Transverse colon (tissue), 4 donors: ENCODE results near the gene PRSS57.

Source experiments
- EP300 ChIP-seq: sonication (generic); formaldehyde crosslinking; IDR thresholded peaks from one replicate; pipeline ENCODE4 v1.6.1; 2017; ENCODE audit warnings: antibody characterized with exemption, low read depth
- POLR2A ChIP-seq: fragments of 450-650 bp; IDR thresholded peaks from one replicate; pipeline ENCODE4 v1.6.1; 2016; ENCODE audit warnings: antibody characterized with exemption, mild to moderate bottlenecking, moderate library complexity
- POLR2AphosphoS5 ChIP-seq, 3 donors: sonication (generic); formaldehyde crosslinking; IDR thresholded peaks; one replicate each; pipeline ENCODE4 v1.6.1; 2016; ENCODE audit warnings: antibody characterized with exemption in 3 of 3
- TF ChIP-seq, protein P1 (sequence below), 5 experiments: fragments of 200-600 bp in 3 of 5; fragments of 450-650 bp in 2 of 5; sonication (generic) in 3 of 5; IDR thresholded peaks; 1 replicate in 2 of 5; 2 replicates in 3 of 5; pipeline ENCODE4 v1.5.1; 2016 to 2017; ENCODE audit warnings: antibody characterized with exemption in 5 of 5, inconsistent platforms in 3 of 5, mild to moderate bottlenecking in 2 of 5, moderate library complexity in 1 of 5

DNA sequence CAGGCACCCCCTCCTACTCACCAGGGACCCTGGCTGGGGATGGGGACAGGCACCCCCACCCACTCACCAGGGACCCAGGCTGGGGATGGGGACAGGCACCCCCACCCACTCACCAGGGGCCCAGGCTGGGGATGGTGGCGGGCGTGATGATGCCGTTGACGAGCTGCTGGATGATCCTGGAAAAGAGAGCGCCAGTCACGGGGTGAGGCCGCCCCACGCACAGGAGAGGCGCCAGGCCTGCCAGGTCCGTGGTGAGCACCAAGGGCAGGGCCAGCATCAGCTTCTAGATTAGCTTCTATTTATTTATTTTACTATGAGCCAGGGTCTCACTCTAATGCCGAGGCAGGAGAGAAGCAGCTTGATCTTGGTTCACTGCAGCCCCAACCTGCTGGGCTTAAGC lies 45.1 kb downstream of the PRSS57 start:
- TF ChIP-seq, protein P1, sequence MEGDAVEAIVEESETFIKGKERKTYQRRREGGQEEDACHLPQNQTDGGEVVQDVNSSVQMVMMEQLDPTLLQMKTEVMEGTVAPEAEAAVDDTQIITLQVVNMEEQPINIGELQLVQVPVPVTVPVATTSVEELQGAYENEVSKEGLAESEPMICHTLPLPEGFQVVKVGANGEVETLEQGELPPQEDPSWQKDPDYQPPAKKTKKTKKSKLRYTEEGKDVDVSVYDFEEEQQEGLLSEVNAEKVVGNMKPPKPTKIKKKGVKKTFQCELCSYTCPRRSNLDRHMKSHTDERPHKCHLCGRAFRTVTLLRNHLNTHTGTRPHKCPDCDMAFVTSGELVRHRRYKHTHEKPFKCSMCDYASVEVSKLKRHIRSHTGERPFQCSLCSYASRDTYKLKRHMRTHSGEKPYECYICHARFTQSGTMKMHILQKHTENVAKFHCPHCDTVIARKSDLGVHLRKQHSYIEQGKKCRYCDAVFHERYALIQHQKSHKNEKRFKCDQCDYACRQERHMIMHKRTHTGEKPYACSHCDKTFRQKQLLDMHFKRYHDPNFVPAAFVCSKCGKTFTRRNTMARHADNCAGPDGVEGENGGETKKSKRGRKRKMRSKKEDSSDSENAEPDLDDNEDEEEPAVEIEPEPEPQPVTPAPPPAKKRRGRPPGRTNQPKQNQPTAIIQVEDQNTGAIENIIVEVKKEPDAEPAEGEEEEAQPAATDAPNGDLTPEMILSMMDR (IDR thresholded peaks at IDR 0.05): no peak
- no peak for TF ChIP-seq POLR2A
- TF ChIP-seq POLR2AphosphoS5 (IDR thresholded peaks at IDR 0.05): no peak
- no peak for TF ChIP-seq EP300
